ENCODE data around the gene SCAPER.

DNA sequence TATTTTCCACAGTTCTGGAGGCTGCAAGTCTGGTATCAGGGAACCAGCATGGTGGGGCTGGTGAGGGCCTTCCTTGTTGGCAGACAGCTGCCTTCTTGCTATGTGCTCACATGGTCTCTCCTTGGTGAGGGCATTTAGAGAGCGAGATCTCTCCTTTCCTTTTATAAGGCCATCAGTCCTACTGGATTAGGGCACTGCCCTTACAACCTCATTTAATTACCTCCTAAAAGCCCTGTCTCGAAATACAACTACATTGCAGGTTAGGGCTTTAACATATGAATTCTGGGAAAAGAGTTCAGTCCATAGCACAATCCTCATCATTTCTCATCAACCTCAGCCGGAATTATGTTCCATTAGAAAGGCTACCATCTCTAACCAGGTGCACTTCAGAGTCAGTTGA, 546.7 kb downstream of the SCAPER start:
- TF ChIP-seq, protein P1, sequence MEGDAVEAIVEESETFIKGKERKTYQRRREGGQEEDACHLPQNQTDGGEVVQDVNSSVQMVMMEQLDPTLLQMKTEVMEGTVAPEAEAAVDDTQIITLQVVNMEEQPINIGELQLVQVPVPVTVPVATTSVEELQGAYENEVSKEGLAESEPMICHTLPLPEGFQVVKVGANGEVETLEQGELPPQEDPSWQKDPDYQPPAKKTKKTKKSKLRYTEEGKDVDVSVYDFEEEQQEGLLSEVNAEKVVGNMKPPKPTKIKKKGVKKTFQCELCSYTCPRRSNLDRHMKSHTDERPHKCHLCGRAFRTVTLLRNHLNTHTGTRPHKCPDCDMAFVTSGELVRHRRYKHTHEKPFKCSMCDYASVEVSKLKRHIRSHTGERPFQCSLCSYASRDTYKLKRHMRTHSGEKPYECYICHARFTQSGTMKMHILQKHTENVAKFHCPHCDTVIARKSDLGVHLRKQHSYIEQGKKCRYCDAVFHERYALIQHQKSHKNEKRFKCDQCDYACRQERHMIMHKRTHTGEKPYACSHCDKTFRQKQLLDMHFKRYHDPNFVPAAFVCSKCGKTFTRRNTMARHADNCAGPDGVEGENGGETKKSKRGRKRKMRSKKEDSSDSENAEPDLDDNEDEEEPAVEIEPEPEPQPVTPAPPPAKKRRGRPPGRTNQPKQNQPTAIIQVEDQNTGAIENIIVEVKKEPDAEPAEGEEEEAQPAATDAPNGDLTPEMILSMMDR (conservative IDR thresholded peaks at IDR 0.05; ENCODE audit: low read depth, low read length) = no peak
- no peak for TF ChIP-seq SMC3 (IDR thresholded peaks at IDR 0.05; ENCODE audit: low read depth, low read length)
- no peak for TF ChIP-seq MXI1 (IDR thresholded peaks at IDR 0.05; ENCODE audit: borderline replicate concordance, low read depth, low read length)
- no peak for TF ChIP-seq POLR2A (IDR thresholded peaks at IDR 0.05; ENCODE audit: low read depth, low read length)
- TF ChIP-seq FOS (IDR thresholded peaks at IDR 0.05; ENCODE audit: low read depth, low read length) = no peak
